Natural killer cell (primary cell): ENCODE results near the gene C1QTNF5. TPM values are rescaled to one million over a fixed set of nuclear protein-coding genes. Genes with fewer than 3 reads are reported as not detected.

ENCODE experiments used
- ATAC-seq, 3 donors: fragments of 150-1000 bp in 2 of 3; fragments of 200-7000 bp in 1 of 3; cut with Tn5 transposase; 1 replicate in 1 of 3; 2 replicates in 2 of 3; pipeline ENCODE4 v1.10.0; 2021; ENCODE audit warnings: mild to moderate bottlenecking in 2 of 3, moderate library complexity in 2 of 3
- DNase-seq, 2 donors: peaks; one replicate each; pipeline versions ENCODE4 v3.0.0 to v3.0.0-alpha.2; 2013 to 2021; ENCODE audit warnings: mixed read lengths in 1 of 2
- H3K27ac ChIP-seq: one replicate; pipeline ENCODE4 v1.5.1; 2013; ENCODE audit warnings: mild to moderate bottlenecking, low read length
- H3K27me3 ChIP-seq: one replicate; pipeline ENCODE4 v1.6.1; 2013; ENCODE audit warnings: low read length; ENCODE audit not compliant: control insufficient read depth, insufficient read depth
- H3K36me3 ChIP-seq: one replicate; pipeline ENCODE4 v1.6.1; 2013; ENCODE audit warnings: low read length; ENCODE audit not compliant: control insufficient read depth, insufficient read depth
- H3K4me1 ChIP-seq: one replicate; pipeline ENCODE4 v1.6.1; 2013; ENCODE audit warnings: low read length; ENCODE audit not compliant: control insufficient read depth, insufficient read depth
- H3K4me3 ChIP-seq: one replicate; pipeline ENCODE4 v1.5.1; 2013; ENCODE audit warnings: low read length
- H3K9me3 ChIP-seq: one replicate; pipeline ENCODE4 v1.6.1; 2013; ENCODE audit warnings: low read length; ENCODE audit not compliant: control insufficient read depth, insufficient read depth
- H3K27ac Mint-ChIP-seq, 2 donors: one replicate each; pipeline ENCODE4 v1.8.0; 2022; ENCODE audit warnings: mild to moderate bottlenecking in 2 of 2, mixed read lengths in 2 of 2, moderate library complexity in 1 of 2
- H3K27me3 Mint-ChIP-seq, 2 donors: one replicate each; pipeline ENCODE4 v1.8.0; 2022; ENCODE audit warnings: low read depth in 2 of 2, mixed read lengths in 2 of 2
- H3K36me3 Mint-ChIP-seq: one replicate; pipeline ENCODE4 v1.8.0; 2022; ENCODE audit warnings: mixed read lengths
- H3K4me1 Mint-ChIP-seq, 2 donors: one replicate each; pipeline ENCODE4 v1.8.0; 2022; ENCODE audit warnings: mixed read lengths in 2 of 2
- H3K4me3 Mint-ChIP-seq: one replicate; pipeline ENCODE4 v1.8.0; 2022; ENCODE audit warnings: mild to moderate bottlenecking, moderate library complexity, mixed read lengths
- H3K9me3 Mint-ChIP-seq, 2 donors: one replicate each; pipeline ENCODE4 v1.8.0; 2022; ENCODE audit warnings: mixed read lengths in 2 of 2
- CTCF ChIP-seq: fragments of 200-600 bp; IDR thresholded peaks from one replicate; pipeline ENCODE4 v1.8.0; 2022; ENCODE audit warnings: antibody characterized with exemption
- WGBS: methylation state at CpG from one replicate; pipeline ENCODE4 v1.1.7; 2013; ENCODE audit warnings: missing lambda C conversion rate; ENCODE audit not compliant: insufficient coverage; 5-methylcytosine and 5-hydroxymethylcytosine counted together
- intact Hi-C: fragments of 100-400 bp; cut with micrococcal nuclease; formaldehyde crosslinking; loops from one replicate; pipeline ENCODE4 v1.14.2; 2022
- total RNA-seq, 4 donors: library from RNA; stranded (reverse); fragments of 120-200 nt in 1 of 4; gene quantifications; one replicate each; pipeline versions ENCODE4 v1.2.3 to v1.2.4, GENCODE V29; 2013 to 2022

The C1QTNF5 gene
- total RNA-seq, 3 donors from 2014 or later (not counting 1 experiment from before 2014, with no cell fraction given): not detected

- no peak for DNase-seq
Measured at GRCh38 chr11:119329320-119329719, 11.4 kb downstream of the C1QTNF5 start.

GRCh38 chr11:119324189-119324588, 16.5 kb downstream of the C1QTNF5 start:
- no peaks in the 10 kb centered on the region for H3K36me3 ChIP-seq
- no peaks in the 10 kb centered on the region for H3K9me3 Mint-ChIP-seq
- ATAC-seq (no peak), DNase-seq (no peak)
- H3K27me3 Mint-ChIP-seq: peaks cover 15 to 20% of the 10 kb centered on the region in 2 donors
- H3K27ac ChIP-seq: no peak overlapping the region
- intact Hi-C loops: loop anchor here (5.0 kb wide), 1 partner anchor 117 kb away; the partner anchor contains the start of gene CBL
- no peaks in the 10 kb centered on the region for H3K36me3 Mint-ChIP-seq
- no peak overlapping the region for H3K4me3 Mint-ChIP-seq
- WGBS: 72% methylated on average over 4 of the region's 4 CpGs
- no peaks in the 10 kb centered on the region for H3K9me3 ChIP-seq
- peaks cover 0 to 26% of the 10 kb centered on the region in 2 donors for H3K4me1 Mint-ChIP-seq
- TF ChIP-seq CTCF: no peak
- peaks cover 18% of the 10 kb centered on the region for H3K4me1 ChIP-seq
- peaks cover 5% of the 10 kb centered on the region for H3K27me3 ChIP-seq
- H3K27ac Mint-ChIP-seq: no peak overlapping the region
- no peak overlapping the region for H3K4me3 ChIP-seq

More at GRCh38 chr11:119329320-119329719, 11.4 kb downstream of the C1QTNF5 start:
- WGBS: 89% methylated on average over 2 of the region's 2 CpGs
- Histone ChIP-seq H3K4me3 (no peak overlapping the region), H3K36me3 (no peaks in the 10 kb centered on the region), H3K9me3 (no peaks in the 10 kb centered on the region), H3K4me1 (no peaks in the 10 kb centered on the region), H3K27me3 (no peaks in the 10 kb centered on the region), H3K27ac (no peak overlapping the region)
- Mint-ChIP-seq H3K27ac (no peak overlapping the region), H3K4me3 (no peak overlapping the region), H3K4me1 (peaks cover 5 to 9% of the 10 kb centered on the region in 2 donors), H3K9me3 (no peaks in the 10 kb centered on the region), H3K27me3 (peaks cover 14 to 26% of the 10 kb centered on the region in 2 donors), H3K36me3 (no peaks in the 10 kb centered on the region)
- intact Hi-C loops: no loop called here
- no peak for TF ChIP-seq CTCF
- no peak for ATAC-seq

GRCh38 chr11:119323532-119324033, 17.1 kb downstream of the C1QTNF5 start:
- Histone ChIP-seq H3K9me3 (no peaks in the 10 kb centered on the region), H3K36me3 (no peaks in the 10 kb centered on the region), H3K27me3 (peaks cover 5% of the 10 kb centered on the region), H3K27ac (no peak overlapping the region), H3K4me3 (no peak overlapping the region), H3K4me1 (peaks cover 18% of the 10 kb centered on the region)
- peak in 1 of 3 donors; percentile 31 for ATAC-seq
- TF ChIP-seq CTCF: peak; percentile 80
- Mint-ChIP-seq H3K4me3 (peak overlapping the region; percentile 59), H3K9me3 (no peaks in the 10 kb centered on the region), H3K27ac (no peak overlapping the region), H3K36me3 (no peaks in the 10 kb centered on the region), H3K4me1 (peaks cover 0 to 32% of the 10 kb centered on the region in 2 donors), H3K27me3 (peaks cover 17 to 23% of the 10 kb centered on the region in 2 donors)
- intact Hi-C loops: loop anchor here (5.0 kb wide), 1 partner anchor 116 kb away; the partner anchor contains the start of gene CBL
- DNase-seq: peak; percentile 72 to 85
- 21% methylated on average over 8 of the region's 8 CpGs for WGBS
